GM21526 (cell line): ENCODE data around the gene WASF2.

Source experiments
- ATAC-seq: cut with Tn5 transposase; IDR thresholded peaks from one replicate; pipeline ENCODE4 v1.9.1; 2021; ENCODE audit warnings: moderate library complexity; ENCODE audit not compliant: unreplicated experiment, low FRiP score

The WASF2 gene

GRCh38 chr1:27381969-27382762, 107.8 kb downstream of the WASF2 start:
- no peak for ATAC-seq

- ATAC-seq, result no peak
These were observed 108.9 kb downstream of the WASF2 start for GRCh38 chr1:27380766-27381733.

GRCh38 chr1:27380224-27380623, 109.7 kb downstream of the WASF2 start:
- ATAC-seq, result no peak

DNA sequence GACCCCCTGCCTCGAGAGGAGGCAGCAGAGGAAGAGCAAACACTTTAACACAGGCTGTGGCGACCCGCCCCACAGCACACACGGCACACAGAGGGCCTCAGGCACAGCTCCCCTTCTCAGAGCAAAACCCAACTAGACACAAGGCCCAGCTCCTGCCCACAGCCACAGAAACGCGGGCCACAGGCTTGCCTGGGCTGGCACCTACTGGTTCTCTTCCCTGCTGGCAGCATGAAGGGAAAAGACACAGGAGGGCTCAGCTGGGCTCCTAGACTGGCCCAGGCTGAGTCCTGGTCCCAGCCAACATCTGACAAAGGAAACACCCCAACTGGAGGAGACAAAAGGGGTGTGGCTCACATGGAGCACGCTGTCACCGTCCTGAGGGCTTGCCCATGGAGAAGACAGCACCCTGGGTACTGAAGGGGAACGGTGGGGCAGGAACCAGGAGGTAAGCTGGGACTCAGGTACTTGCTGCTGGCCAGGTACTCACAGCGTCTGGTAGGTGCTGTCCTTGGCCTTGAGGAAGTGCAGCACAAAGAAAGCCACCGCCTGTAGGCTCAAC, 110.3 kb downstream of the WASF2 start:
- ATAC-seq, result no peak

GRCh38 chr1:27377760-27378495, 112.0 kb downstream of the WASF2 start:
- no peak for ATAC-seq

GRCh38 chr1:27374362-27375086, 115.4 kb downstream of the WASF2 start, which contains the start of gene FCN3:
FCN3 (minus strand) TSS chr1:27374824; CDS start chr1:27374818, 6 bp downstream.
- ATAC-seq, result no peak

- no peak for ATAC-seq
These were observed 116.9 kb downstream of the WASF2 start for GRCh38 chr1:27372808-27373690.

- no peak for ATAC-seq
These were observed 117.8 kb downstream of the WASF2 start for GRCh38 chr1:27372022-27372807.

DNA sequence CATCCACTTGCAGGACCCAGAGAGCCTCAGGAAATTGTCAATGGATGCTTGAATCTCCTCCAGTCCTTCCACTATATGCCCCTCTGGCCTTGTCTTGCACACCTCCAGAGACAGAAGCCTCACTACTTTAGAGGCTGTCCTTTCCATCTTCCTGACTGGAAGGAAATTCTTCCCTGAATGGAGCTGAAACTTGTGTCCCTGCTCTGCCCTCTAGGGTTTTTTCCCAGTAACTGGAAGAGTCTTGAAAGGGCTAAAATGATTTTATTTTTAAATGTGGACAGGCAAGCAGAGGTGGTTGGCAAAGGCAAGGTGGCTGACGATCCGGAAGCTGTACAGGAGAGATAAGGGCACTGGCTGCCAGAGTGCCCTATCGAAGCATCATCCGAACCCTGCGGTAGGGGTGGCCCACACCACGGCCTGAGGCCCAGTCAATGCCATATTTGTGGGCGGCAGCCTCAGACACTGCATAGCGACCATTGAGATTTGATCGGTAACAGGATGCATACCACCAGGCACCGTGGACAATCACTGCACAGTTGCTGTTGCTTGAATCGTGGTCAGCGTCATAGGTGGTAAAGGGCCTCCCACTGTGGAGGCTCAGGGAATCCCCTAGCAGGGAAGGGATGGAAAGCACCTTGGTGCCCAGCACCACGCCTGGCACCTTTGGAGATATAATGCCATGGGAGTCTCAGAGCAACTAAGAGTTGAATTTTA, 120.9 kb downstream of the WASF2 start:
- no peak for ATAC-seq

DNA sequence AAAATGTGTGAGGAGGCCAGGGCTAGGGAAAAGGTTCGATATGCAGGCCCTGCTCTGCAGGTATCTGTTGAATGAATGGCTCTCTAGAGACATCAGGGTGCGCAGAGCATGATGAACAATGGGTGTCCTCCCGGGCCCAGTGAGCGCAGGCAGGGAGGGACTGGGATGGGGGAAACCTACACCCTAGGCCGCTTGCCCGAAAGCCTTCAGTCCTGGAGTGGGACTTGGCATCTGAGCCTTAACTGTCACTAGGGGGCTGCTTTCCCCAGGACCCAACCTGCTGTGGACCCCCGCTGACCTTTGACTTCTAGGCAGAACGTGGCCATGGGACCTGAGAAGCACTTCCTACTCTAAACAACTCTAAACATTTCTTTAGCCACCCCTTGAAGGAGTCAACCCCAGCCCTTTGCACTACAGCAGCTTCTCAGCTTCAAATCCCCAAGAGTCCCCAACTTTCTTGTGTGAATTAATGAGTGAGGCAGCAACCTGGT, 122.8 kb downstream of the WASF2 start:
- ATAC-seq, result no peak

- no peak for ATAC-seq
These were observed 123.4 kb downstream of the WASF2 start, which contains the start of gene MAP3K6 for GRCh38 chr1:27366411-27367159. MAP3K6 (minus strand) TSS chr1:27366961; CDS start chr1:27366597, 364 bp downstream.

GRCh38 chr1:27366113-27366410, 123.9 kb downstream of the WASF2 start:
- ATAC-seq, result no peak

- ATAC-seq, result no peak
These were observed 124.4 kb downstream of the WASF2 start for GRCh38 chr1:27365372-27366112.

DNA sequence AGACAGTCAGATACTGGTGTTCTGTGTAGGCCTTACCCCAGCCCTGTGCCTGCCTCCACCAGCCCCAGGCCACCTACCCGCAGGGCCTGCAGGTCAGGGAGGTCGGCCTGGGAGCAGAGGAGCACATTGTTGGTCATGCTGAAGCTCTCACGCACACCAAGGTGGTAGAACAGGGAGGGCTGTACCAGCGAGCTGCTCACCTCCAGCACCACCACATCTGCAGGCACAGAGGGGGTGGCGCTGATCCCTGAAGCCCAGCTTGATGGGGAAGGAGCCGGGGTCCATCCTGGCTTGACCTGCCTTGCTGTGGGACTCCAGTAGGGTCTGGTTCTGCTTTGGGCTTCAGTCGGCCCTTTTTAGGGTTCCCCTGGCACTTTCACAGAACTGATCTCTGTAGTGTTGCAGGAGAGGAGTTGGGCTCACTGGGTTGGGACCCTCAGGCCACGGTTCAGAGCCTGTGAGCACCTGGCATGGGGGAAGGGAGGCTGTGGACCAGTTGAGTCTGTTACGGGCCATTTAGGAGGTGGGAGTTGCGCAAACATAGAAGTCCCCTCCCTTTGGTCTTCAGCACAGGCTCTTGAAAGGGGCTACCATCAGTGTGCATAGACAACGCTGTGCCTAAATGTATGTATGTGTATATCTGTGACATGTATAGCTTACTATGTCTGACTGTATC, 125.1 kb downstream of the WASF2 start:
- no peak for ATAC-seq
